B cell (primary cell): Measurements from ENCODE around the gene CTCF. TPM values are rescaled to one million over a fixed set of nuclear protein-coding genes. Genes with fewer than 3 reads are reported as not detected.

ENCODE experiments used
- ATAC-seq: fragments of 200-7000 bp; cut with Tn5 transposase; one replicate; pipeline ENCODE4 v1.10.0; 2021; ENCODE audit warnings: low read depth, mild to moderate bottlenecking, moderate number of reproducible peaks, moderate library complexity
- CTCF ChIA-PET: fragments of 350-600 bp; sonication (Branson Sonifier 250); formaldehyde crosslinking; loops from one replicate; lab custom pipeline; 2021; ENCODE audit warnings: antibody characterized with exemption, inconsistent platforms; lab: Charles Lee
- POLR2A ChIA-PET: fragments of 350-600 bp; sonication (Branson Sonifier 250); formaldehyde crosslinking; loops from one replicate; lab custom pipeline; 2021; ENCODE audit warnings: antibody characterized with exemption; lab: Charles Lee
- DNase-seq: peaks from one replicate; pipeline ENCODE4 v3.0.0; 2013
- H2AFZ ChIP-seq: 2 replicates; pipeline ENCODE4 v1.6.1; 2012; ENCODE audit warnings: mild to moderate bottlenecking, low read depth, low read length; ENCODE audit not compliant: insufficient read depth, poor library complexity, severe bottlenecking
- H3K27ac ChIP-seq, 2 donors: 1 replicate in 1 of 2; 2 replicates in 1 of 2; pipeline ENCODE4 v1.5.1; 2012 to 2013; ENCODE audit warnings: low read length in 2 of 2, mild to moderate bottlenecking in 2 of 2, moderate library complexity in 1 of 2
- H3K27me3 ChIP-seq, 4 experiments: fragments of 200-600 bp in 1 of 4; sonication (generic) in 1 of 4; replicated peaks in 1 of 4; 1 replicate in 2 of 4; 2 replicates in 2 of 4; pipeline versions ENCODE4 v1.6.1 to v1.7.0; 2013 to 2016; ENCODE audit warnings: low read length in 3 of 4, mild to moderate bottlenecking in 2 of 4, mixed read lengths in 1 of 4, moderate library complexity in 1 of 4; ENCODE audit not compliant: insufficient read depth in 4 of 4, control insufficient read depth in 3 of 4; ENCODE audit errors: control extremely low read depth in 1 of 4
- H3K36me3 ChIP-seq, 2 experiments: replicated peaks in 1 of 2; 1 replicate in 1 of 2; 2 replicates in 1 of 2; pipeline versions ENCODE4 v1.6.1 to v1.7.1; 2013; ENCODE audit warnings: low read length in 1 of 2; ENCODE audit not compliant: insufficient read depth in 2 of 2, control insufficient read depth in 1 of 2; ENCODE audit errors: control extremely low read depth in 1 of 2, extremely low read depth in 1 of 2
- H3K4me1 ChIP-seq, 2 donors: fragments of 200-600 bp in 1 of 2; sonication (generic) in 1 of 2; 1 replicate in 1 of 2; 2 replicates in 1 of 2; pipeline versions ENCODE4 v1.5.1 to v1.6.1; 2013 to 2017; ENCODE audit warnings: low read length in 2 of 2; ENCODE audit not compliant: control insufficient read depth in 2 of 2, insufficient read depth in 2 of 2
- H3K4me2 ChIP-seq: replicated peaks from 2 replicates; pipeline ENCODE3; 2012; ENCODE audit warnings: mild to moderate bottlenecking, low read depth, low read length; ENCODE audit not compliant: poor library complexity, severe bottlenecking
- H3K4me3 ChIP-seq, 5 experiments: fragments of 200-600 bp in 1 of 5; sonication (generic) in 1 of 5; 1 replicate in 3 of 5; 2 replicates in 2 of 5; pipeline versions ENCODE4 v1.5.1 to v1.7.0; 2011 to 2016; ENCODE audit warnings: low read length in 4 of 5, mild to moderate bottlenecking in 4 of 5, low read depth in 2 of 5, control low read depth in 1 of 5, moderate library complexity in 1 of 5; ENCODE audit not compliant: insufficient read depth in 1 of 5; ENCODE audit errors: control extremely low read depth in 1 of 5, extremely low read depth in 1 of 5
- H3K79me2 ChIP-seq: fragments of 200-600 bp; sonication (generic); one replicate; pipeline ENCODE4 v1.6.0; 2016; ENCODE audit warnings: low read length; ENCODE audit not compliant: control insufficient read depth, insufficient read depth
- H3K9ac ChIP-seq: fragments of 200-600 bp; sonication (generic); 2 replicates; pipeline ENCODE4 v1.6.1; 2017; ENCODE audit warnings: mild to moderate bottlenecking, low read length, moderate library complexity
- H3K9me3 ChIP-seq, 3 donors: one replicate each; pipeline versions ENCODE4 v1.6.1 to v1.7.1; 2013; ENCODE audit warnings: low read length in 2 of 3; ENCODE audit not compliant: control insufficient read depth in 2 of 3, insufficient read depth in 1 of 3; ENCODE audit errors: control extremely low read depth in 1 of 3
- H4K20me1 ChIP-seq: 2 replicates; pipeline ENCODE4 v1.6.0; 2012; ENCODE audit warnings: mild to moderate bottlenecking, low read length; ENCODE audit not compliant: insufficient read depth, control insufficient read depth, poor library complexity, severe bottlenecking
- H3K27ac Mint-ChIP-seq: one replicate; pipeline ENCODE4 v1.8.0; 2021; ENCODE audit warnings: mixed read lengths
- H3K27me3 Mint-ChIP-seq: one replicate; pipeline ENCODE4 v1.8.0; 2021; ENCODE audit warnings: mixed read lengths
- H3K4me1 Mint-ChIP-seq: one replicate; pipeline ENCODE4 v1.8.0; 2021; ENCODE audit warnings: mixed read lengths
- H3K4me3 Mint-ChIP-seq: one replicate; pipeline ENCODE4 v1.8.0; 2021; ENCODE audit warnings: mixed read lengths
- H3K9me3 Mint-ChIP-seq: one replicate; pipeline ENCODE4 v1.8.0; 2022; ENCODE audit warnings: mixed read lengths; ENCODE audit not compliant: insufficient read depth
- CTCF ChIP-seq: fragments of 200-600 bp; IDR thresholded peaks from one replicate; pipeline ENCODE4 v1.8.0; 2022; ENCODE audit warnings: antibody characterized with exemption, mild to moderate bottlenecking
- EZH2 ChIP-seq: IDR thresholded peaks from 2 replicates; pipeline ENCODE4 v1.6.1; 2012; ENCODE audit warnings: borderline replicate concordance, low read depth, mild to moderate bottlenecking, moderate library complexity, low read length; ENCODE audit not compliant: insufficient read depth, poor library complexity, severe bottlenecking
- whole genome bisulfite sequencing: methylation state at CpG from one replicate; pipeline ENCODE4 v1.1.5; 2013; ENCODE audit warnings: missing lambda C conversion rate; ENCODE audit not compliant: insufficient coverage; 5-methylcytosine and 5-hydroxymethylcytosine counted together
- intact Hi-C: fragments of 100-400 bp; cut with micrococcal nuclease; formaldehyde crosslinking; loops from one replicate; pipeline ENCODE4 v1.10.0; 2022
- polyA plus RNA-seq: library from polyadenylated mRNA; depleted of rRNA; stranded (reverse); fragments of >200 nt; gene quantifications from 2 replicates; pipeline ENCODE4 v1.2.3, GENCODE V29; 2012
- total RNA-seq, 2 donors: library from RNA; stranded (reverse); fragments of 120-200 nt in 1 of 2; gene quantifications; 1 replicate in 1 of 2; 2 replicates in 1 of 2; pipeline versions ENCODE4 v1.2.3 to v1.2.4, GENCODE V29; 2013 to 2022

CTCF gene
- total and polyA plus RNA-seq, 2 donors (not counting 1 experiment from before 2014, with no cell fraction given) = 42.7 to 78.4 TPM

GRCh38 chr16:67658849-67659674, 96.7 kb downstream of the CTCF start:
- Histone ChIP-seq H2AFZ (peak overlapping the region; percentile 95), H3K36me3 (peaks cover 0 to 42% of the 10 kb centered on the region in 2 experiments), H3K9ac (peak overlapping the region; percentile 91), H3K4me3 (peak overlapping the region in 4 of 5 experiments; percentile 94 to 99 (median 96)), H3K27ac (peak overlapping the region; percentile 88 to 93), H3K9me3 (no peaks in the 10 kb centered on the region), H4K20me1 (peaks cover 21% of the 10 kb centered on the region), H3K4me1 (peaks cover 14 to 23% of the 10 kb centered on the region in 2 donors), H3K27me3 (no peaks in the 10 kb centered on the region), H3K4me2 (peak overlapping the region; percentile 99), H3K79me2 (peaks cover 8% of the 10 kb centered on the region)
- Mint-ChIP-seq H3K9me3 (no peaks in the 10 kb centered on the region), H3K4me3 (peak overlapping the region; percentile 97), H3K4me1 (peaks cover 29% of the 10 kb centered on the region), H3K27ac (peak overlapping the region; percentile 97), H3K27me3 (no peaks in the 10 kb centered on the region)
- no peak for DNase-seq
- ATAC-seq = no peak
- ChIA-PET CTCF (interaction anchor here (0.6 to 2.3 kb wide), 10 partner anchors 14 to 177 kb away, joined by 3 to 13 read pairs (median 4); partner anchors contain the start of genes CARMIL2 and CTCF), POLR2A (interaction anchor here (0.6 to 2.3 kb wide), 5 partner anchors 92 to 1078 kb away, joined by 3 to 14 read pairs (median 4); partner anchors contain the start of gene CDH1)
- TF ChIP-seq CTCF (no peak), EZH2 (no peak)
- intact Hi-C loops = no loop called here
- 34% methylated on average over 11 of the region's 21 CpGs for WGBS
